NCI-H1694 (cell line): ENCODE results near the gene GOLGA6B.
"Not testable (repeated sequence)": the region's sequence is repeated elsewhere in the genome, so short reads cannot be mapped to it uniquely, and the experiment has no call there.

Experiments used
- DNase-seq: peaks from one replicate; lab custom pipeline; 2025; lab: John Stamatoyannopoulos, UW

GOLGA6B gene, protein sequence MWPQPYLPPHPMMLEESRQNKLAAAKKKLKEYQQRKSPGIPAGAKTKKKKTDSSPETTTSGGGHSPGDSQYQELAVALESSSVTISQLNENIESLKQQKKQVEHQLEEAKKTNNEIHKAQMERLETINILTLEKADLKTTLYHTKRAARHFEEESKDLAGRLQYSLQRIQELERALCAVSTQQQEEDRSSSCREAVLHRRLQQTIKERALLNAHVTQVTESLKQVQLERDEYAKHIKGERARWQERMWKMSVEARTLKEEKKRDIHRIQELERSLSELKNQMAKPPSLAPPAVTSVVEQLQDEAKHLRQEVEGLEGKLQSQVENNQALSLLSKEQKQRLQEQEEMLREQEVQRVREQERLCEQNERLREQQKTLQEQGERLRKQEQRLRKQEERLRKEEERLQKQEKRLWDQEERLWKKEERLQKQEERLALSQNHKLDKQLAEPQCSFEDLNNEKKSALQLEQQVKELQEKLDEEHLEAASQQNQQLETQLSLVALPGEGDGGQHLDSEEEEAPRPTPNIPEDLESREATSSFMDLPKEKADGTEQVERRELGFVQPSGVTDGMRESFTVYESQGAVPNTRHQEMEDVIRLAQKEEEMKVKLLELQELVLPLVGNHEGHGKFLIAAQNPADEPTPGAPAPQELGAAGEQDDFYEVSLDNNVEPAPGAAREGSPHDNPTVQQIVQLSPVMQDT

GRCh38 chr15:72654397-72654796 lies at the start of gene GOLGA6B:
GOLGA6B (plus strand) TSS chr15:72654697; CDS start chr15:72654738, 41 bp downstream.
- not testable (repeated sequence) for DNase-seq

DNA sequence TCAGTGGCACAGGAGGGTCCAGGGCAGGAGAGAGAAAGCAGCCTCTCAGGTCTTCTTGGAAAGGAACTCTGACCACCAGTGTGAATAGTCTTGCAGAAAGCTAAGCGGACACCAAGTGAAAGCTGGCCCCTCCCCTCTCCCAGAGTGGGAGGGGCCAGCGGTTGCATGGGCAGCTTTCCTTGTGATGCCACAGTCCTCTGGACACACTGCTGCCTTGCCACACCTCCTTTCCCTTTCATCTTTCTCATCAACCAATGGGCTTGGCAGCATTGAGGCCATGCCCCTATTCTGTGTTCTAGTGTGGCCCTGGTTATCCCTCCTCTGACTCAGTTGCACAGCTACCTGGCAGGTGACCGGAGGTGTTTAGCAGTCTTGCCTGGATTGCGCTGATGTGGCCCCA lies 49.7 kb upstream of the GOLGA6B start:
- no peak for DNase-seq

DNA sequence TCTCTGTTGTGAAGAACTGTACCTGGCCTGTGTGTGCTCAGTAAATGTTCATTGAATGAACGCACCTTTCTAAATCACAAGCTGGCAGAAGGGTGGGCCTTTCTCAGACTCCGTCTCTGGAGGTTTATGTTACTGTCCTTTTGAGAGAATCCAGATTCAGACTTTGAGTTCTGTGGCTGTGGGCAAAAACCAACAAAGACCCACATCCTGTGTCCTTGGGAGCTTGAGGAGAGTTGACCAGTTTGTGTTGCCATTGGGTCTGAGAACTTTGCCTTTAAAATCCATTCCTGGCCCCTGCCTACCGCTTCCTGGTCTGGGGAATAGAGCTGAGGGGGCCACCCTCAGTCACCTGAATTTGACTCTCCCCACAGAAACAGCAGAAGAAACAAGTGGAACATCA lies 46.4 kb upstream of the GOLGA6B start:
- not testable (repeated sequence) for DNase-seq

- DNase-seq = no peak
These were observed 44.6 kb upstream of the GOLGA6B start for GRCh38 chr15:72609862-72610261.

DNA sequence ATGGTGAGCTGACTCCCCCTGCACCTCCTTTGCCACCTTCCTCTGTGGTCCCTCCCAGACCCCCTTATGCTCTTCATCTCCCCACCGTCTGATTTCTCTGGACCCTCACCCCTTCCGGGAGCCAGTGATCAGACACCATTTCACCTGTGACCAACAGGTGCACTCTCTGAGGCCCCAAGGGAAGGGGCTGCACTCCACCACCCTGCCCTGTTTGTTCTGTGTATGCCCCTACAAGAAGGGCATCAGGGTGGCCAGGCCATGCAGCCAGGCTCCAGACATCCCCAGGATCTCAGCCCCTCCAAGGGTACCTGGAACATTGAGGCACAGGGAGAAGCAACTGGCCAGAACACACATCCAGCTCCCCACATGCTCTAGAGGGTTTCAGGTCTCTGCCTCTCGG lies 42.2 kb upstream of the GOLGA6B start:
- not testable (repeated sequence) for DNase-seq

GRCh38 chr15:72614810-72615532 lies 39.5 kb upstream of the GOLGA6B start:
- DNase-seq = no peak

GRCh38 chr15:72615533-72616233 lies 38.8 kb upstream of the GOLGA6B start:
- not testable (repeated sequence) for DNase-seq

DNA sequence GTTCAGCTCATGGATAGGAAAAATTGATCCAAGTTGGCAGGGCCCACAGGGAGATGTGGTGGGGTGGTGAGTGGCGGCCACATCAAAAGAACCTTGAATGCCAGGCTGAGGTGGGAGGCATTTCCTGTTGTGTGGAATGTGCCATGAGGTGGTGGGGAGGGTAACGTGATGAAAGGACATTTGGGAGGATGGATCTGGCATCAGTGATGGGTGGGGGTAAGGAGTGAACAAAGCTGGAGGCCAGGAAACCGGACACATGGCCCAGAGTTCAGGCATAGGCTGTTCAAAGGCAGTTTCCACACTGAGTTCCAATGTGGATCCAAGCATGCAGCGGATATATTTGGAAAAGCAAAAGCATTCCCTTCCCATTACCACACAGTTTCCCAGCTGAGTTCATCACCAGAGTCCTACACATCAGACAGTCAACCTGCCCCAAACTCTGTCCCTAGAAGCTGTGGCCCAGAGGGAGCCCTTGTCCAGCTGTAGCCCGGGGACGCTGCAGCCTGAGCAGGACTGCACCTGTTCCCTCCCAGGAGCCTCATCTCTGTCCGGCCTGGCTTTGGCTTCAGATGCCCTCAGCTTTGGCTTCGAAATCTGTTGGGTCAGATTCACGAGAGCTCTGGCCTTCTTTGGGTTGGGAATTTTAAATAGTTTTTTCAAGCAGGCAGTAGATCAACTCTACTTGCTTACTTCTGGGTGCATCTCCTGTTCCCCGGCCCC lies 37.8 kb upstream of the GOLGA6B start:
- DNase-seq = no peak

DNA sequence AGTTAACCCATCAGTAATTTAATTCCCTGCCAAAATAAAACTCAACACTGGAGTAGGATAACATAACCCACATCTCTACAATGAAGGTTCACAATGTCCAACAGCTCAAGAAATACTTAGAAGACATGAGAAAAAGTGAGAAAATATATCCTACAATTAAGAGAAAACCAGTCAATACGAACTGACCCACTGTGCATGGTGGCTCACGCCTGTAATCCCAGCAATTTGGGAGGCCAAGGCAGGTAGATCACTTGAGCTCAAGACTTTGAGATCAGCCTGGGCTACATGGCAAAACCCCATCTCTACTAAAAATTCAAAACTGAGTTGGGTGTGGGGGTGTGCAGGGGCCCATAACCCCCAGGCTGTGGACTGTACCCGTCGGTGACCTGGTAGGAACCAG lies 30.6 kb upstream of the GOLGA6B start:
- DNase-seq = not testable (repeated sequence)

DNA sequence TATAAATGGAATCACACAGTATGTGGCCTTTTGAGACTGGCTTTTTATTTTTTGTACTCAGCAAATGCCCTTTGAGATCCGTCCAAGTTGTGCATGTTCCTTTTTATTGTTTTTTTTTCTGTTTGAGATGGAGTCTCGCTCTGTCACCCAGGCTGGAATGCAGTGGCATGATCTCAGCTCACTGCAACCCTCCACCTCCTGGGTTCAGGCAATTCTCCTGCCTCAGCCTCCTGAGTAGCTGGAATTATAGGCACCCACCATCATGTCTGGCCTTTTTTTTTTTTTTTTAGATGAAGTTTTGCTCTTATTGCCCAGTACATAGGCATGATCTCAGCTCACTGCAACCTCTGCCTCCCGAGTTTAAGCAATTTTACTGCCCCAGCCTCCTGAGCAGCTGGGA lies 28.3 kb upstream of the GOLGA6B start:
- DNase-seq = not testable (repeated sequence)

GRCh38 chr15:72628249-72629067 lies 26.0 kb upstream of the GOLGA6B start:
- DNase-seq = not testable (repeated sequence)

- DNase-seq = not testable (repeated sequence)
These were observed 25.4 kb upstream of the GOLGA6B start for GRCh38 chr15:72629068-72629570.

- not testable (repeated sequence) for DNase-seq
These were observed 17.8 kb upstream of the GOLGA6B start for GRCh38 chr15:72636519-72637282.

GRCh38 chr15:72639759-72640483 lies 14.6 kb upstream of the GOLGA6B start:
- DNase-seq = not testable (repeated sequence)

GRCh38 chr15:72642271-72642670 lies 12.2 kb upstream of the GOLGA6B start:
- DNase-seq = not testable (repeated sequence)

GRCh38 chr15:72648631-72649253 lies 5.8 kb upstream of the GOLGA6B start:
- DNase-seq = not testable (repeated sequence)

- not testable (repeated sequence) for DNase-seq
These were observed 1.5 kb downstream of the GOLGA6B start for GRCh38 chr15:72656014-72656413.

DNA sequence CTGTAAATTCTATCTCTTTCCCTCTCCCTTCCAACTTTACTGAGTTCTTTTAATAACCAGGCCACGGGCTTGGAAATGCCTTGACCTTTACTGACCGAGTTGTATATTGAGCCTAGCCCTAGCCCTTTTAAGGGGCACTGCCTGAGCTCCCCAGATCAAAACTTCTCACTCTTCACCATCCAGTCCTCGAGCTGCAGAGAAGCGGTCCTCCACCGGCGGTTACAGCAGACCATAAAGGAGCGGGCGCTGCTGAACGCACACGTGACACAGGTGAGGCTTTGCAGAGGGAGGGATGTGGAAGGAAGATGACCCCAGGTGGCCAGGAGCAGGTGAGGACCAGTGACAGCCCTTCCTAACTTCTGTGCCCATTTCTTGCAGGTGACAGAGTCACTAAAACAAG lies 6.6 kb downstream of the GOLGA6B start:
- DNase-seq = not testable (repeated sequence)
